Esophagus muscularis mucosa (tissue), 4 donors: Measurements from ENCODE around the gene TTC39B. TPM values are rescaled to one million over a fixed set of nuclear protein-coding genes. Genes with fewer than 3 reads are reported as not detected.

Source experiments
- DNase-seq: peaks from one replicate; pipeline ENCODE4 v3.0.0-alpha.2; 2017; ENCODE audit errors: extremely low spot score
- H3K27ac ChIP-seq, 4 donors: fragments of 200-600 bp; sonication (generic); replicated peaks in 1 of 4; 1 replicate in 3 of 4; 2 replicates in 1 of 4; pipeline ENCODE4 v1.5.1; 2016 to 2019; ENCODE audit warnings: mild to moderate bottlenecking in 1 of 4
- H3K27me3 ChIP-seq, 4 donors: fragments of 200-600 bp; sonication (generic); one replicate each; pipeline versions ENCODE4 v1.5.1 to v1.6.0; 2016 to 2019
- H3K36me3 ChIP-seq, 4 donors: fragments of 200-600 bp; sonication (generic); one replicate each; pipeline ENCODE4 v1.5.1; 2016 to 2019
- H3K4me1 ChIP-seq, 4 donors: fragments of 200-600 bp; sonication (generic); one replicate each; pipeline ENCODE4 v1.5.1; 2016 to 2019
- H3K4me3 ChIP-seq, 4 donors: fragments of 200-600 bp; sonication (generic); 1 replicate in 2 of 4; 2 replicates in 2 of 4; pipeline ENCODE4 v1.5.1; 2016 to 2019; ENCODE audit warnings: mild to moderate bottlenecking in 4 of 4, moderate library complexity in 1 of 4
- H3K9me3 ChIP-seq, 4 donors: fragments of 200-600 bp; sonication (generic); 1 replicate in 3 of 4; 2 replicates in 1 of 4; pipeline ENCODE4 v1.5.1; 2016 to 2019
- EP300 ChIP-seq: sonication (generic); formaldehyde crosslinking; IDR thresholded peaks from one replicate; pipeline ENCODE4 v1.6.1; 2017; ENCODE audit warnings: antibody characterized with exemption
- POLR2A ChIP-seq: fragments of 450-650 bp; IDR thresholded peaks from one replicate; pipeline ENCODE4 v1.6.1; 2017; ENCODE audit warnings: antibody characterized with exemption, moderate library complexity, mild to moderate bottlenecking, low read depth
- POLR2AphosphoS5 ChIP-seq, 2 donors: sonication (generic); formaldehyde crosslinking; IDR thresholded peaks; one replicate each; pipeline ENCODE4 v1.6.1; 2017; ENCODE audit warnings: antibody characterized with exemption in 2 of 2
- WGBS: methylation state at CpG from one replicate; pipeline ENCODE4 v1.1.5; 2018; 5-methylcytosine and 5-hydroxymethylcytosine counted together
- intact Hi-C: fragments of 100-400 bp; cut with DNase I; formaldehyde crosslinking; loops from one replicate; pipeline ENCODE4 v1.15.1; 2023
- total RNA-seq, 4 donors: library from RNA; depleted of rRNA; stranded (reverse); fragments of >200 nt; gene quantifications; one replicate each; pipeline versions ENCODE4 v1.1.0 to v1.2.1, GENCODE V29; 2016
- TF ChIP-seq, protein P1 (sequence below), 3 experiments: fragments of 200-600 bp in 2 of 3; fragments of 450-650 bp in 1 of 3; sonication (generic) in 2 of 3; IDR thresholded peaks; one replicate each; pipeline ENCODE4 v1.5.1; 2017 to 2019; ENCODE audit warnings: antibody characterized with exemption in 3 of 3, mild to moderate bottlenecking in 2 of 3, moderate library complexity in 1 of 3

The TTC39B gene
- total RNA-seq, 4 donors from 2014 or later: 8.3 to 13.4 (median 10.9) TPM

DNA sequence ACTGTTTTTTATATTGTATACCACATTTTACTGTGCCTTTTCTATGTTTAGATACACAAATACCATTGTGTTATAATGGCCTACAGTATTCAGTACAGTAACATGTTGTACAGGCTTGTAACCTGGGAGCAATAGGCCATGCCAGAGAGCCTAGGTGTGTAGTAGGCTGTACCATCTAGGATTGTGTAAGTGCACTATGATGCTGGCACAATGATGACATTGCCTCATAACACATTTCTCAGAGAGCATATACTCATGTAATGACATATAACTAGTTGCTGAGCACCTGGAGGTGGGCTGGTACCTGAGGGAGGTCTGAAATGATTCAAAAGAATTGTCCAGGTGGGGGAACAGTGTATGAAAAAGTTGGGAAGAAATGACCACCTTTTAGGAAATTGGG is 13.9 kb downstream of the TTC39B start:
- Histone ChIP-seq H3K4me3 (no peak overlapping the region), H3K27me3 (no peaks in the 10 kb centered on the region), H3K27ac (peak overlapping the region; percentile 78 to 86 (median 83)), H3K4me1 (peaks cover 18 to 56% (median 46%) of the 10 kb centered on the region in 4 donors), H3K36me3 (peaks cover 0 to 4% (median 0%) of the 10 kb centered on the region in 4 donors), H3K9me3 (no peaks in the 10 kb centered on the region)
- no peak for DNase-seq
- TF ChIP-seq, protein P1, sequence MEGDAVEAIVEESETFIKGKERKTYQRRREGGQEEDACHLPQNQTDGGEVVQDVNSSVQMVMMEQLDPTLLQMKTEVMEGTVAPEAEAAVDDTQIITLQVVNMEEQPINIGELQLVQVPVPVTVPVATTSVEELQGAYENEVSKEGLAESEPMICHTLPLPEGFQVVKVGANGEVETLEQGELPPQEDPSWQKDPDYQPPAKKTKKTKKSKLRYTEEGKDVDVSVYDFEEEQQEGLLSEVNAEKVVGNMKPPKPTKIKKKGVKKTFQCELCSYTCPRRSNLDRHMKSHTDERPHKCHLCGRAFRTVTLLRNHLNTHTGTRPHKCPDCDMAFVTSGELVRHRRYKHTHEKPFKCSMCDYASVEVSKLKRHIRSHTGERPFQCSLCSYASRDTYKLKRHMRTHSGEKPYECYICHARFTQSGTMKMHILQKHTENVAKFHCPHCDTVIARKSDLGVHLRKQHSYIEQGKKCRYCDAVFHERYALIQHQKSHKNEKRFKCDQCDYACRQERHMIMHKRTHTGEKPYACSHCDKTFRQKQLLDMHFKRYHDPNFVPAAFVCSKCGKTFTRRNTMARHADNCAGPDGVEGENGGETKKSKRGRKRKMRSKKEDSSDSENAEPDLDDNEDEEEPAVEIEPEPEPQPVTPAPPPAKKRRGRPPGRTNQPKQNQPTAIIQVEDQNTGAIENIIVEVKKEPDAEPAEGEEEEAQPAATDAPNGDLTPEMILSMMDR (IDR thresholded peaks at IDR 0.05): no peak
- TF ChIP-seq POLR2A (no peak), POLR2AphosphoS5 (IDR thresholded peaks at IDR 0.05) (no peak), EP300 (no peak)
- intact Hi-C loops: no loop called here

- no peak for TF ChIP-seq POLR2AphosphoS5 (IDR thresholded peaks at IDR 0.05)
- TF ChIP-seq, protein P1 (IDR thresholded peaks at IDR 0.05): no peak
- intact Hi-C loops: no loop called here
- H3K4me3 ChIP-seq: no peak overlapping the region
- no peaks in the 10 kb centered on the region for H3K9me3 ChIP-seq
- peaks cover 0 to 26% (median 18%) of the 10 kb centered on the region in 4 donors for H3K4me1 ChIP-seq
- no peaks in the 10 kb centered on the region for H3K27me3 ChIP-seq
- WGBS: 90% methylated on average over 5 of the region's 5 CpGs
- no peak for DNase-seq
- no peaks in the 10 kb centered on the region for H3K36me3 ChIP-seq
- H3K27ac ChIP-seq: no peak overlapping the region
These were observed 17.4 kb downstream of the TTC39B start for GRCh38 chr9:15289603-15290002.

GRCh38 chr9:15287309-15287708 is 19.7 kb downstream of the TTC39B start:
- peaks cover 0 to 16% (median 8%) of the 10 kb centered on the region in 4 donors for H3K4me1 ChIP-seq
- 93% methylated on average over 4 of the region's 4 CpGs for WGBS
- no peak overlapping the region for H3K27ac ChIP-seq
- no peak for DNase-seq
- H3K36me3 ChIP-seq: no peaks in the 10 kb centered on the region
- no peaks in the 10 kb centered on the region for H3K27me3 ChIP-seq
- intact Hi-C loops: no loop called here
- no peaks in the 10 kb centered on the region for H3K9me3 ChIP-seq
- TF ChIP-seq EP300 (no peak), POLR2A (no peak), POLR2AphosphoS5 (IDR thresholded peaks at IDR 0.05) (no peak)
- TF ChIP-seq, protein P1 (IDR thresholded peaks at IDR 0.05): no peak
- no peak overlapping the region for H3K4me3 ChIP-seq

DNA sequence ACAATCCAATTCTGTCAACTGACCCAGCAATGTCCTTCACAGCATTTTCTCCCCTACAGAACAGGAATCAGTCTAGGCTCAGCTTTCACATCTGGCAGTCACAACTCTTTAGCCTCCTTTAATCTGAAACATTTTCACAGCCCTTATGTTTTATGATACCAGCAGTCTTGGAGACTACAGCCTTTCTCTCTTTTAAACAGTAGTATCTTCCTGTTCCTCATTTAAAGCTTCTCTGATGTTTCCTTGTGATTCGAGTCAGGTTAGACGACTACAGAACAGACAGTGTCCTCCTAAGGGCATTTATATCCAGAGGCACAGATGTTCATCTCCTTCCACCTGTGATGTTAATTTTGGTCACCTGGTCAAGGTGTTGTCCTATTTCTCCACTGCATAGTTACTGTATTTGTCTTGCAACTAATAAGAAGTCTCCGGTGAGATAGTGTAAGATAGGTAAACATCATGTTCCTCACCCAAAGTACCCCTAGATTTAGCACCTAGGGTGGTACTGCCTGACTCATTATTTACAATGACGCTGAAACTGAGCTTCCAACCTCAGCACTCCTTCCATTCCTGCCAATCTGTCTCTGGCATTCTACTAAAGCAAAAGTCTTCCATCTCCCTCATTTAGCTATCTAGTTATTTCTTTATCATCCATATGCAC is 20.7 kb downstream of the TTC39B start:
- no peak overlapping the region for H3K27ac ChIP-seq
- H3K4me1 ChIP-seq: peaks cover 0 to 8% (median 5%) of the 10 kb centered on the region in 4 donors
- TF ChIP-seq POLR2A (no peak), POLR2AphosphoS5 (IDR thresholded peaks at IDR 0.05) (no peak), EP300 (no peak)
- TF ChIP-seq, protein P1 (IDR thresholded peaks at IDR 0.05): no peak
- no peaks in the 10 kb centered on the region for H3K9me3 ChIP-seq
- WGBS: 88% methylated on average over 4 of the region's 4 CpGs
- no peak overlapping the region for H3K4me3 ChIP-seq
- intact Hi-C loops: no loop called here
- no peaks in the 10 kb centered on the region for H3K27me3 ChIP-seq
- H3K36me3 ChIP-seq: no peaks in the 10 kb centered on the region
- DNase-seq: no peak
